ENCODE data around the gene TLCD4.

Gene TLCD4

GRCh38 chr1:95085376-95085775 lies 31.8 kb upstream of the TLCD4 start:
- H3K9me2 ChIP-seq (replicated peaks; ENCODE audit: control insufficient read depth, low read length): no peaks in the 10 kb centered on the region
- no peak overlapping the region for H3K4me2 ChIP-seq (ENCODE audit: low read length)
- no peaks in the 10 kb centered on the region for H4K20me1 ChIP-seq (ENCODE audit: control insufficient read depth, insufficient read depth, low read depth, low read length)
- H3K4me3 ChIP-seq (ENCODE audit: low read length): no peak overlapping the region
- H3K36me3 ChIP-seq (ENCODE audit: control insufficient read depth, low read length): no peaks in the 10 kb centered on the region
- H3K27me3 ChIP-seq (ENCODE audit: control insufficient read depth, low read length): peaks cover 9% of the 10 kb centered on the region
- H3F3A ChIP-seq (ENCODE audit: control insufficient read depth, insufficient read depth): no peaks in the 10 kb centered on the region
- no peaks in the 10 kb centered on the region for H3K79me2 ChIP-seq (ENCODE audit: control insufficient read depth, low read length)
- H3K4me1 ChIP-seq (ENCODE audit: control insufficient read depth, low read length): no peaks in the 10 kb centered on the region
- no peak for TF ChIP-seq EZH2phosphoT487 (IDR thresholded peaks at IDR 0.05; ENCODE audit: borderline replicate concordance, low read length)
- TF ChIP-seq, protein P1, sequence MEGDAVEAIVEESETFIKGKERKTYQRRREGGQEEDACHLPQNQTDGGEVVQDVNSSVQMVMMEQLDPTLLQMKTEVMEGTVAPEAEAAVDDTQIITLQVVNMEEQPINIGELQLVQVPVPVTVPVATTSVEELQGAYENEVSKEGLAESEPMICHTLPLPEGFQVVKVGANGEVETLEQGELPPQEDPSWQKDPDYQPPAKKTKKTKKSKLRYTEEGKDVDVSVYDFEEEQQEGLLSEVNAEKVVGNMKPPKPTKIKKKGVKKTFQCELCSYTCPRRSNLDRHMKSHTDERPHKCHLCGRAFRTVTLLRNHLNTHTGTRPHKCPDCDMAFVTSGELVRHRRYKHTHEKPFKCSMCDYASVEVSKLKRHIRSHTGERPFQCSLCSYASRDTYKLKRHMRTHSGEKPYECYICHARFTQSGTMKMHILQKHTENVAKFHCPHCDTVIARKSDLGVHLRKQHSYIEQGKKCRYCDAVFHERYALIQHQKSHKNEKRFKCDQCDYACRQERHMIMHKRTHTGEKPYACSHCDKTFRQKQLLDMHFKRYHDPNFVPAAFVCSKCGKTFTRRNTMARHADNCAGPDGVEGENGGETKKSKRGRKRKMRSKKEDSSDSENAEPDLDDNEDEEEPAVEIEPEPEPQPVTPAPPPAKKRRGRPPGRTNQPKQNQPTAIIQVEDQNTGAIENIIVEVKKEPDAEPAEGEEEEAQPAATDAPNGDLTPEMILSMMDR (IDR thresholded peaks at IDR 0.05; ENCODE audit: low read depth, low read length, poor library complexity, severe bottlenecking): no peak
- no peak overlapping the region for H3K27ac ChIP-seq (ENCODE audit: low read depth, low read length)
- H3K9me3 ChIP-seq (ENCODE audit: control insufficient read depth, insufficient read depth, low read length): no peaks in the 10 kb centered on the region

DNA sequence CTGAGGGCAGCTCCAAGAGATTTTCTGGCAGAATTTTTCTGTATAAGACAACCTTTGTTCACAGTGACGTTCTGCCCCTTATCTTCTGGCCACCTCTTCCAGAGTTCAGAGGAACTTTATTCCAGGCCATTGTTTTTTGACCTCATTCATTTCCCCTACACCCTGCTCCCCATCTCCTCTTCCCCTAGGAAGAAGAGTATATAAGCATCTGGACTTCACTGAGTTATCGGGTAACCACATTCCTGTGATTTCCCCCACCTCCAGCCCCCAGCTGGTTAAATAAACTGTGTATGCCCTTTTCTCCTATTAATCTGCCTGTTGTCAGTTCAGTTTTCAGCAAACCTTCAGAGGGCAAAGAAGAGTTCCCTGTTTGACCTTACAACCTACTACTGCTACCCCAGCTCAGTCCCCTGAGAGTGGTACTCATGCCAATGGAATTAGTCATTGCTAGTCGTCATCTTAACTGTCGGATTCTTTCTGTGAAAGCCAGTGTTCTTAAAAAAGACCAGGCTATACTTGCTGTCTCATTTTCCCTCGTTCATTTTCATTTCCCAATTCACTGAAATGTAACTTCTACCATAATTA lies 30.1 kb upstream of the TLCD4 start:
- Histone ChIP-seq H3K4me3 (ENCODE audit: low read length) (no peak overlapping the region), H3K27ac (ENCODE audit: low read depth, low read length) (no peak overlapping the region), H3K36me3 (ENCODE audit: control insufficient read depth, low read length) (no peaks in the 10 kb centered on the region), H3K27me3 (ENCODE audit: control insufficient read depth, low read length) (peaks cover 7% of the 10 kb centered on the region; the same call in 1 of the 2 replicates), H3F3A (ENCODE audit: control insufficient read depth, insufficient read depth) (no peaks in the 10 kb centered on the region), H4K20me1 (ENCODE audit: control insufficient read depth, insufficient read depth, low read depth, low read length) (no peaks in the 10 kb centered on the region), H3K79me2 (ENCODE audit: control insufficient read depth, low read length) (no peaks in the 10 kb centered on the region), H3K9me2 (replicated peaks; ENCODE audit: control insufficient read depth, low read length) (no peaks in the 10 kb centered on the region), H3K4me1 (ENCODE audit: control insufficient read depth, low read length) (no peaks in the 10 kb centered on the region), H3K9me3 (ENCODE audit: control insufficient read depth, insufficient read depth, low read length) (no peaks in the 10 kb centered on the region), H3K4me2 (ENCODE audit: low read length) (no peak overlapping the region)
- TF ChIP-seq EZH2phosphoT487 (IDR thresholded peaks at IDR 0.05; ENCODE audit: borderline replicate concordance, low read length): no peak
- TF ChIP-seq, protein P1 (IDR thresholded peaks at IDR 0.05; ENCODE audit: low read depth, low read length, poor library complexity, severe bottlenecking): no peak

DNA sequence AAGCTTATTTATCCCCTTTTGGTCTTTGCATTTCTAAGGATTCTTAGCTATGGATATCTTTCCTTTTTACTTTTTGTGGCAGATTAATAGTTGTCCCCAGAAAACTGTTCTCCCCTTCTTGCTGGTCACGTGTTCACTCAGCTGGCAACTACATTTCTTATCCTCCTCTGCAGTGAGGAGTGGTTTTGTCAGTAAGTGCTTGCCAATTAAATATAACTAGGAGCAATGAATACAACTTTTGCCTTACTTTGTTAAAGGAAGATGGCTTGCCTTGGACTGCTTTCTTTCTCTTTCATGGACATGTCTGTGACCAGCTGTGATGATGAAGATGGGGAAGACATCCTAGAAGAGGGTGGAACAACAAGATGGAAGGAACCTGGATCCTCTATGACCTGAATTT lies 28.9 kb upstream of the TLCD4 start:
- no peaks in the 10 kb centered on the region for H3K79me2 ChIP-seq (ENCODE audit: control insufficient read depth, low read length)
- H3K27ac ChIP-seq (ENCODE audit: low read depth, low read length): no peak overlapping the region
- peaks cover 4% of the 10 kb centered on the region; the same call in 1 of the 2 replicates for H3K27me3 ChIP-seq (ENCODE audit: control insufficient read depth, low read length)
- no peaks in the 10 kb centered on the region for H3F3A ChIP-seq (ENCODE audit: control insufficient read depth, insufficient read depth)
- no peaks in the 10 kb centered on the region for H4K20me1 ChIP-seq (ENCODE audit: control insufficient read depth, insufficient read depth, low read depth, low read length)
- H3K9me2 ChIP-seq (replicated peaks; ENCODE audit: control insufficient read depth, low read length): no peaks in the 10 kb centered on the region
- no peaks in the 10 kb centered on the region for H3K9me3 ChIP-seq (ENCODE audit: control insufficient read depth, insufficient read depth, low read length)
- no peaks in the 10 kb centered on the region for H3K36me3 ChIP-seq (ENCODE audit: control insufficient read depth, low read length)
- TF ChIP-seq, protein P1 (IDR thresholded peaks at IDR 0.05; ENCODE audit: low read depth, low read length, poor library complexity, severe bottlenecking): no peak
- TF ChIP-seq EZH2phosphoT487 (IDR thresholded peaks at IDR 0.05; ENCODE audit: borderline replicate concordance, low read length): no peak
- H3K4me3 ChIP-seq (ENCODE audit: low read length): no peak overlapping the region
- H3K4me2 ChIP-seq (ENCODE audit: low read length): no peak overlapping the region
- H3K4me1 ChIP-seq (ENCODE audit: control insufficient read depth, low read length): no peaks in the 10 kb centered on the region
